Lower leg skin (tissue), 3 donors: Measurements from ENCODE around the gene MIER2.
"Not testable (repeated sequence)": the region's sequence is repeated elsewhere in the genome, so short reads cannot be mapped to it uniquely, and the experiment has no call there.

Experiments
- CTCF ChIP-seq, 3 donors: fragments of 450-650 bp; IDR thresholded peaks; one replicate each; pipeline ENCODE4 v1.5.1; 2016; ENCODE audit warnings: antibody characterized with exemption in 3 of 3, mild to moderate bottlenecking in 3 of 3, moderate library complexity in 2 of 3
- POLR2A ChIP-seq, 2 donors: fragments of 450-650 bp; IDR thresholded peaks; one replicate each; pipeline ENCODE4 v1.6.1; 2016 to 2017; ENCODE audit warnings: antibody characterized with exemption in 2 of 2, mild to moderate bottlenecking in 1 of 2, moderate library complexity in 1 of 2

GRCh38 chr19:256804-257203 is 87.8 kb downstream of the MIER2 start:
- not testable (repeated sequence) for TF ChIP-seq CTCF, POLR2A (IDR thresholded peaks at IDR 0.05)
